Stimulated activated CD8-positive, alpha-beta memory T cell treated with anti-CD3 and anti-CD28 coated beads, Interleukin-4, amount 100 ng/mL, for 1 hour (primary cell): Measurements from ENCODE around the gene NIN.
"Not testable (repeated sequence)": the region's sequence is repeated elsewhere in the genome, so short reads cannot be mapped to it uniquely, and the experiment has no call there.

Experiments
- DNase-seq, 2 donors: peaks; one replicate each; pipeline ENCODE4 v3.0.0-alpha.2; 2020; ENCODE audit warnings: low read depth in 2 of 2, low spot score in 1 of 2

The NIN gene

DNA sequence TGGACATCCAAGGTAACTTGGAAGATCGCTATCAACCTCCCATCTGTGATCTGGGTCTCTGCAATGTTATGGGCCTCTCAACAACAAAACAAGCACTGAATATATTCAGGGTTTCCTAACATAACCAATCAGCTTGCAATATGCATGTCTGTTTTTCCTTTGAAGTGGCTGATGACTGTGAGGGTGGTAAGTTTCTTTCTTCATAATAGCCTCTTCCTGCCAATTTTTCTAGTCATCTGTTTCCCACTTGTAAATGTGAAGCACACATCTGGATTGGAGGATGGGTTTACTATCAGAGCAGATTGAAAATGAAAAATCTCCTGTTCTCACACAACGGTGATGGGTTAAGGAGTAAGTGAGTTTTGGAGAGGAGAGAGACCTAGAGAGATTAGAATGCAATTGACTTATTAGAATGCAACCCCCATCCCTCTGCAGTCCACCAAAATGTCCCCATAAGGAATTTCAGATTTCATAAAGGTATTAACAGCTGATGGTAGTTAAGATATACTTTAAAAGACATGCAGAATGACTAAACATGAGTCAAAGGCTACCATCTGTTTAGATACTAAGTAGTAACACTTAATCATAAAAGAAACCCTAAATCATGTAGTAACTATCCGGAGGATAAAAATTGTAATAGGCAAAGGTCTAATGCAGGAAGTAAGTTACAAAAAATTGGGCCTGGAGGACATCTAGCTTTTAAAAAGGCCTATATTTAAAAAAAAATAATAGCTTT, 104.4 kb downstream of the NIN start:
- DNase-seq = no peak

DNA sequence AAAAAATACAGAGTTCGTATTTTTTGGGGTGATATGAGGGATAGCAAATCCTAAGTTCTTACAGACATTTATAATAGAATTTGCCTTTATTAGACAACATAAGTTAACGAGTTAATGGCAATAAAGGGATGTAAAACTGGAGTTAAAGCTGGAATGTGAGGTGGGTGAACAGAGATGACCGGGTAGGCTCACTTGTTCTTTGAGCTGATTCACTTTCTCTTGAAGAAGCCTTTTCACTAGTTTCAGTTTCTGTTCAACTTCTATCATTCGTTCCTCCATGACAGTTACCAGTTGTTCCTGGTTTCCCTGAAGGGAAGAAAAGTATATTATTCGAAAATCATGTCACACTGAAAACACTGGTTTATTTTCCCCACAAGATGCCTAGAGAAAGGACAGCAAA, 105.2 kb downstream of the NIN start:
- no peak for DNase-seq

DNA sequence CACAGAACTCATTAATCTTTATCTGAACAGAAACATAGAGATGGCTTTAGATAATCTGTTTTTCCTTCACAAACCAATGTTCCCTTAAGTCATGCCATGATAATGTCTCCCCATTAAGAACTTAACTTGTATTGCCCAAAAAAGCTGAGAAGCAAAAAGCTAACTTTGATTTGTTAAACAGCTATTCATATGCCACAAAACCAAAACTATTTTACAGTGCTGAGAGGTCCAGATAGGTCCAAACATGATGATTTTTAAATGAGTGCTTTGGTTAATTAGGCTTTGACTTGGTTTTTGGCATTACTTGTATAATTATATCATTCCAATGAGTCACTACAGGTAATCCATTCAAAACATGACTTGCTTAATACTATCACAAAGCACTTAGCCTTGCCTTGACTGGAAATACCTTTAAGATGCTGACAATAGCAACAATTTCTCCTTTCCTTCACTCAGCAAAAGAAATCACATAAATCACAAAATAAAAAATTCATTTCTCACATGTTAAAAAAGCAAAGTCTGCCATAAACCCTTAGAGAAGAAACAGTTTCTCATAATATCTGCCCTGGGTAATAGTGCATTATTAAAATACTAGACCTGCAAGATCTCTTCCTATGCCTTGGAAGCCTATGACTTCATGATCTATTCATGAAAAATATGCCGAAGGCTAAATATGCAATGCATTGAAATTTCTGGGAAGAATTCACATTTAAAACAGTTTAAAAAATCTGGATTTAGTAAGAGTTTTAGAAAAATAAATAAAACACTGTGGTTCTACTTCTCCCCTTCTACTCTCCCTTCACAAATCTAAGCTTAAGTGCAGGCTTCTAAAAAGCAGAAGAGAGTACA, 110.8 kb downstream of the NIN start:
- DNase-seq = no peak

- DNase-seq = no peak
These were observed 112.0 kb downstream of the NIN start for GRCh38 chr14:50718949-50719348.

DNA sequence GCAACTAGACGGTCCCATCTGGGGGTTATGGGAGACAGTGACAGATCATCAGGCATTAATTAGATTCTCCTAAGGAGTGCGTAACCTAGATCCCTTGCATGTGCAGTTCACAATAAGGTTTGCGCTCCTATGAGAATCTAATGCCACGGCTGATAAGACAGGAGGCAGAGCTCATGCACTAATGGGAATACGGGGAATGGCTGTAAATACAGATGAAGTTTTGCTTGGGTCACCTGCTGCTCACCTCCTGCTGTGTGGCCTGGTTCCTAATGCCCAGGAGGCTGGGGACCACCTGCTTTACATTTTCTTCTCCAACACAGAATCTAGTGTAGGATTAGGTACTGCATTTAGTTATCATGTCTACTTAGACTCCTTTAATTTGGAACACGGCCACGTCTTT, 113.2 kb downstream of the NIN start:
- DNase-seq = no peak

DNA sequence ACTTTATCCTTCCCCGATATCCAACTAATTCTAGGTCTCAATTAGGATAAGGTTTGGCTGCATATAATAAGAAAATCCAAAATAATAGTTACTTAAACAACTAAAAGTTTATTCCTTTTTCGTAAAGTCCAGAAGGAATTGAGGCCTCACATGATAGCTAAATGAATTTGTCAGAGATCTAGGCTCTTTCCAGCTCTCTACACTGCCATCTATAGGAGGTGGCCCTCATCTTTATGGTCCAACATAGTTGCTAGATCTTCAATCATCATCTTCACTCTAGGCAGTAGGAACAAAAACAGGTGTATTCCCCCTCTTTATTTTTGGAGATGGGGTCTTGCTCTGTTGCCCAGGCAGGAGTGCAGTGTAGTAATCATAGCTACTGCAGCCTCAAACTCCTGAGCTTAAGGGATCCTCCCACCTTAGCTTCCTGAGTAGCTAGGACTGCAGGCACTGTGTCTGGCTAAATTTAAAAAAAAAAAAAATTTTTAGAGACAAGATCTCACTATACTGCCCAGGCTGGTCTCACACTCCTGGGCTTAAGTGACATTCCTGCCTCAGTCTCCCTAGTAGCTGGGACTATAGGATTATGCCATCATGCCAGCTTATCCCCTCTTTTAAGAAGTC, 116.4 kb downstream of the NIN start:
- no peak for DNase-seq

GRCh38 chr14:50711043-50711442, 119.9 kb downstream of the NIN start:
- DNase-seq = no peak

DNA sequence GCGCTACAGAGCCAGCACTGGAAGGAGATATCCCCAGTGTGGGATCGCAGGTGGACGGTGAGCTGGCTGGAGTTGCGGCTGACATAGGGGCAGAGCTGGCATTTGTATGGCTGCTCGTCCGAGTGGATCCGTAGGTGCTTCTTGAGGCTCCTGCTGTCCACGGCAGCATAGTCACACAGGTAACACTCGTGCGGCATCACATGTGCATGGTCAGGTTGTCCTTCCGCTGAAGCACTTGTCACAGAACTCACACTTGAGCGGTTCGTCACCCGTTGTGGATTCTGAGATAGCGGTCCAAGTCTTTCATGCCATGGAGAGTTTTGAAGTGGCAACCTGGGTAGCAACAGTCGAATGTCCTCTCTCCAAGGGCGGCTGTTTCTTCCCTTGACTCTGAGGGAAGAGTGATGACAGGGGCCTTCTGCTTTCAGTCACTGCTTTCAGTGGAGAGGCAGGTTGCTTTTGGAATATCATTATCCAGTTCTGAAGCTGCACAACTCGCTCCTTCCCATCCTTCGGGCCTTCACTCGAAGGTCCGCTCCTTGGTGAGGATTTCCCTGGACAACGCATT, 125.9 kb downstream of the NIN start:
- no peak for DNase-seq

GRCh38 chr14:50704454-50705010, 126.4 kb downstream of the NIN start:
- DNase-seq = no peak

DNA sequence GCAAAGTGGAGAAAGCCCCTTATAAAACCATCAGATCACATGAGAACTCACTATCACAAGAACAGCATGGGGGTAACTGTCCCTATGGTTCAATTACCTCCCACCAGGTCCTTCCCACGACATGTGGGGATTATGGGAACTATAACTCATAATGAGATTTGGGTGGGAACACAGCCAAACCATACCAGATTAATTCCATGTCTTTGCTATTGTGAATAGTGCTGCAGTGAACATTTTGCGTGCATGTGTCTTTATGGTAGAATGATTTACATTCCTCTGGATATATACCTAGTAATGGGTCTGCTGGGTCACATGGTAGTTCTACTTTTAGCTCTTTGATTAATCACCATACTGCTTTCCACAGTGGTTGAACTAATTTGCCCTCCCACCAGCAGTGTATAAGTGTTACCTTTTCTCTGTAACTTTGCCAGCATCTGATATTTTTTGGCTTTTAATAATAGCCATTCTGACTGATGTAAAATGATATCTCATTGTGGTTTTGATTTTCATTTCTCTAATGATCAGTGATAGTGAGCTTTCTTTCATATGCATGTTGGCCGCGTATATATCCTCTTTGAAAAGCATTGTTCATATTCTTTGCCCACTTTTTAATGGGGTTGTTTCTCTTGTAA, 133.2 kb downstream of the NIN start:
- DNase-seq = no peak

GRCh38 chr14:50694260-50694659, 136.7 kb downstream of the NIN start:
- not testable (repeated sequence) for DNase-seq

- DNase-seq = no peak
These were observed 142.1 kb downstream of the NIN start for GRCh38 chr14:50688875-50689274.

DNA sequence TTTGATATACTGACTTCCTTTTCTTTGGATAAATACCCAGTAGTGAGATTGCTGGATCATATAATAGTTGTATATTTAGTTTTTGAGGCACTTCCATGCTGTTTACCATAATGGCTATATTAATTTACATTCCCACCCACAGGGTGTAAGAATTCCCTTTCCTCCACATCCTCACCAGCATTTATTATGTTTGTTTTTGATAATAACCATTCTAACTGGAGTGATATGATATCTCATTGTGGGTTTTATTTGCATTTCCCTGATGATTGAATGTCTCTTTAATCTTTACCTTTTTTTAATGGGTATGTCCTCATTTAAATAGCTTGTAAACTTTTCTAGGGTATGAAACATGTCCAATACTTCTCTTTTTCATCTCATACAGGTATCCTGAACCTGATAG, 151.3 kb downstream of the NIN start:
- DNase-seq = no peak

DNA sequence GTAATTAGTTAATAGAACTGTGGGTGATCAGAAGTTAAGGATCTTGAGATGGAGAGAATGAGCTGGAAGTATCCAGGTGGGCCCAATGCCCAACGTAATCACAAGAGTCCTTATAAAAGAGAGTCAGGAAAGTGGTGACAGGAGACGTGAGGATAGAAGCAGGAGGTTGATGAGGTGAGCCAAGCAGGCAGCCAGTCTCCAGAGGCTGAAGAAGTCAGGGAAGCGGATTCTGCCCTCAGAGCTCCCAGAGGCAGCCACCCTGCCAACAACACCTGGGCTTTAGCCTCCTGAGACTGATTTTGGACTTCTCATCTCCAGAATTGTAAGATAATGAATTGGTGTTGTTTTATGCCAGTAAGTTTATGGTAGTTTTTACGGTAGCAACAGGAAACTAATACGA, 152.8 kb downstream of the NIN start:
- no peak for DNase-seq

- no peak for DNase-seq
These were observed 153.4 kb downstream of the NIN start for GRCh38 chr14:50677527-50678063.

GRCh38 chr14:50676814-50677516, 154.0 kb downstream of the NIN start:
- no peak for DNase-seq

DNA sequence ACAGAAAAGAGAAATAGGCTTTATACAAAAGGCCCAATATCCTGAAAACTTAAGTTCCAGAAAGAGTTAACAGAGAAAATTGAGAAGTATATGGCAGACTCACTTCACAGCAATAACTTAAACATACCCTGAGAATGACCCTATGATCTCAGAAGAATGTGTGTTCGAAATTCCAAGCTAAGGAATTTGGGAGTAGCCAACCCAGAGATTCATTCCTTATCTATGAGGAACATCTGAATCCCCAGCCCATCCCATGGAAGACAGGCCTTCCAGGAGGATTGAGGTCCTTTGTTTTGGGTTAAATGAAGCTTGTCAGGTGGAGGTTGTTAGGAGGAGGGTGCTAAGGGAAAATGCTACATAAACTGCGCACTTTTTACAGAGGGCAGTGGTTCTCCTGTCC, 155.4 kb downstream of the NIN start:
- DNase-seq = no peak

DNA sequence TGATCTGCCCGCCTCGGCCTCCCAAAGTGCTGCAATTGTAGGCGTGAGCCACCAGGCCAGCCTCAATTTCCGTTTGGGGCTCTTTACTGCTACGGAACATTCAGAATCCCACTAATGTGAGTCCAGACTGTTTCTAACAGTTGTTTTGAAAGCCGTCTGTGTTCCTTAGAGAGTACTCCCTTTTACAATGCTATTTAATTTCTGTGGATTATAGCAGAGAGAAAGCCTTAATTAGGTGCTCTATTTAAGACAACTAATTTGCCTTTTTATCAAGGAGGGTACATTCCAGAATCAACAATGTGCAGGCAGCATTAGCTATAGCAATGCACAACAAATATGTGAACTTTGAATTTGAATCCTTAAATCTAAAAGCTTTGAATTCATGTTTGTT, 160.1 kb downstream of the NIN start:
- DNase-seq = no peak

- no peak for DNase-seq
These were observed 160.6 kb downstream of the NIN start for GRCh38 chr14:50670196-50670865.
